ENCODE measurements around the gene FBXL7.

DNA sequence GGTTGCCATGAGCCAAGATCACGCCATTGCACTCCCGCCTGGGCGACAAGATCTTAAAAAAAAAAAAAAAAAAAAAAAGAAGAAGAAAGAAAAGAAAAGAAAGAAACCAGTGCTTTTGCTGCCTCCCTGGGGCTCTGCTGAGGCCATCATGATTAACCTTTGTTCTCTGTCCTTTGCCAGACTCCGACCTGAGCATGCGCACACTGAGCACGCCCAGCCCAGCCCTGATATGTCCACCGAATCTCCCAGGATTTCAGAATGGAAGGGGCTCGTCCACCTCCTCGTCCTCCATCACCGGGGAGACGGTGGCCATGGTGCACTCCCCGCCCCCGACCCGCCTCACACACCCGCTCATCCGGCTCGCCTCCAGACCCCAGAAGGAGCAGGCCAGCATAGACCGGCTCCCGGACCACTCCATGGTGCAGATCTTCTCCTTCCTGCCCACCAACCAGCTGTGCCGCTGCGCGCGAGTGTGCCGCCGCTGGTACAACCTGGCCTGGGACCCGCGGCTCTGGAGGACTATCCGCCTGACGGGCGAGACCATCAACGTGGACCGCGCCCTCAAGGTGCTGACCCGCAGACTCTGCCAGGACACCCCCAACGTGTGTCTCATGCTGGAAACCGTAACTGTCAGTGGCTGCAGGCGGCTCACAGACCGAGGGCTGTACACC lies 427.9 kb downstream of the FBXL7 start:
- TF ChIP-seq, protein P1, sequence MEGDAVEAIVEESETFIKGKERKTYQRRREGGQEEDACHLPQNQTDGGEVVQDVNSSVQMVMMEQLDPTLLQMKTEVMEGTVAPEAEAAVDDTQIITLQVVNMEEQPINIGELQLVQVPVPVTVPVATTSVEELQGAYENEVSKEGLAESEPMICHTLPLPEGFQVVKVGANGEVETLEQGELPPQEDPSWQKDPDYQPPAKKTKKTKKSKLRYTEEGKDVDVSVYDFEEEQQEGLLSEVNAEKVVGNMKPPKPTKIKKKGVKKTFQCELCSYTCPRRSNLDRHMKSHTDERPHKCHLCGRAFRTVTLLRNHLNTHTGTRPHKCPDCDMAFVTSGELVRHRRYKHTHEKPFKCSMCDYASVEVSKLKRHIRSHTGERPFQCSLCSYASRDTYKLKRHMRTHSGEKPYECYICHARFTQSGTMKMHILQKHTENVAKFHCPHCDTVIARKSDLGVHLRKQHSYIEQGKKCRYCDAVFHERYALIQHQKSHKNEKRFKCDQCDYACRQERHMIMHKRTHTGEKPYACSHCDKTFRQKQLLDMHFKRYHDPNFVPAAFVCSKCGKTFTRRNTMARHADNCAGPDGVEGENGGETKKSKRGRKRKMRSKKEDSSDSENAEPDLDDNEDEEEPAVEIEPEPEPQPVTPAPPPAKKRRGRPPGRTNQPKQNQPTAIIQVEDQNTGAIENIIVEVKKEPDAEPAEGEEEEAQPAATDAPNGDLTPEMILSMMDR (IDR thresholded peaks at IDR 0.05) = no peak
- TF ChIP-seq EZH2 (IDR thresholded peaks at IDR 0.05; ENCODE audit: borderline replicate concordance, insufficient read depth, low read depth, low read length, poor library complexity, severe bottlenecking) = no peak

Measured in B cell (primary cell).